Transverse colon (tissue), 4 donors: ENCODE data around the gene MAPKAP1.

Source experiments
- POLR2AphosphoS5 ChIP-seq, 3 donors: sonication (generic); formaldehyde crosslinking; IDR thresholded peaks; one replicate each; pipeline ENCODE4 v1.6.1; 2016; ENCODE audit warnings: antibody characterized with exemption in 3 of 3
- TF ChIP-seq, protein P1 (sequence below), 5 experiments: fragments of 200-600 bp in 3 of 5; fragments of 450-650 bp in 2 of 5; sonication (generic) in 3 of 5; IDR thresholded peaks; 1 replicate in 2 of 5; 2 replicates in 3 of 5; pipeline ENCODE4 v1.5.1; 2016 to 2017; ENCODE audit warnings: antibody characterized with exemption in 5 of 5, inconsistent platforms in 3 of 5, mild to moderate bottlenecking in 2 of 5, moderate library complexity in 1 of 5

DNA sequence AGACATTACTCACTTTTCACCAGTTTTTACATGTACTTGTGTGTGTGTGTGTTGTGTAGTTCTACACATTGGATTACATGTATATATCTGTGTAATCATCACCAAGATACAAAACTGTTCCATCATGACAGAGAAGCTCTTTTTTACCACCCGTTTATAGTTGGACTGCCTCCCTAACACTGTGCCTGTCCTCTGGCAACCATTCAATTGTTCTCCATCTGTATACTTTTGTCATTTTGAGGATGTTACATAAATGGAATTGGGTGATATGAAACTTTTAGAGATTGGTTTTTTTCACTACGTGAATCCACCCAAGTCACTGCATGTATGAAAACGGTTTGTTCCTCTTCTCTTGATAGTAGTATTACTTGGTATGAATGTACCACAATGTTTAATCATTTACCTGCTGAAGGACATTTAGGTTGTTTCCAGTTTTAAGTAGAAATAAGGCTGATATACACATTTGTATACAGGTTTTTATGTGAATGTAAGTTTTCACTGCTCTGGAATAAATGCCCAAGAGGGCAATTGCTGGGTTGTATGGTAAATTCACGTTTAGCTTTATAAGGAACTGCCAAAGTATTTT lies 126.2 kb downstream of the MAPKAP1 start:
- no peak for TF ChIP-seq POLR2AphosphoS5 (IDR thresholded peaks at IDR 0.05)
- TF ChIP-seq, protein P1, sequence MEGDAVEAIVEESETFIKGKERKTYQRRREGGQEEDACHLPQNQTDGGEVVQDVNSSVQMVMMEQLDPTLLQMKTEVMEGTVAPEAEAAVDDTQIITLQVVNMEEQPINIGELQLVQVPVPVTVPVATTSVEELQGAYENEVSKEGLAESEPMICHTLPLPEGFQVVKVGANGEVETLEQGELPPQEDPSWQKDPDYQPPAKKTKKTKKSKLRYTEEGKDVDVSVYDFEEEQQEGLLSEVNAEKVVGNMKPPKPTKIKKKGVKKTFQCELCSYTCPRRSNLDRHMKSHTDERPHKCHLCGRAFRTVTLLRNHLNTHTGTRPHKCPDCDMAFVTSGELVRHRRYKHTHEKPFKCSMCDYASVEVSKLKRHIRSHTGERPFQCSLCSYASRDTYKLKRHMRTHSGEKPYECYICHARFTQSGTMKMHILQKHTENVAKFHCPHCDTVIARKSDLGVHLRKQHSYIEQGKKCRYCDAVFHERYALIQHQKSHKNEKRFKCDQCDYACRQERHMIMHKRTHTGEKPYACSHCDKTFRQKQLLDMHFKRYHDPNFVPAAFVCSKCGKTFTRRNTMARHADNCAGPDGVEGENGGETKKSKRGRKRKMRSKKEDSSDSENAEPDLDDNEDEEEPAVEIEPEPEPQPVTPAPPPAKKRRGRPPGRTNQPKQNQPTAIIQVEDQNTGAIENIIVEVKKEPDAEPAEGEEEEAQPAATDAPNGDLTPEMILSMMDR (IDR thresholded peaks at IDR 0.05), result no peak
